RWPE1 (cell line): ENCODE results near the gene PSMD10.

ENCODE experiments used
- CTCF ChIA-PET: fragments of 350-600 bp; sonication (Branson Sonifier 250); formaldehyde crosslinking; extraction: SDS; loops from one replicate; lab custom pipeline; 2021; lab: Yijun Ruan, JAX
- POLR2A ChIA-PET: fragments of 400-600 bp; formaldehyde crosslinking; extraction: SDS; loops from one replicate; lab custom pipeline; 2020; ENCODE audit warnings: antibody characterized with exemption; ENCODE audit not compliant: low non-redundant PET; lab: Yijun Ruan, JAX
- DNase-seq: peaks from one replicate; pipeline ENCODE4 v3.0.0; 2012; ENCODE audit warnings: low spot score
- H3K27ac ChIP-seq: fragments of 450-650 bp; 2 replicates; pipeline ENCODE4 v1.5.1; 2017
- TF ChIP-seq, protein P1 (sequence below): fragments of 450-650 bp; conservative IDR thresholded peaks from 2 replicates; pipeline ENCODE4 v1.5.1; 2017; ENCODE audit warnings: low read depth, mild to moderate bottlenecking

The PSMD10 gene

GRCh38 chrX:108130889-108131288 lies 39.5 kb upstream of the PSMD10 start:
- no peak overlapping the region for H3K27ac ChIP-seq
- no peak for DNase-seq
- ChIA-PET POLR2A (no interaction called here), CTCF (no interaction called here)
- TF ChIP-seq, protein P1, sequence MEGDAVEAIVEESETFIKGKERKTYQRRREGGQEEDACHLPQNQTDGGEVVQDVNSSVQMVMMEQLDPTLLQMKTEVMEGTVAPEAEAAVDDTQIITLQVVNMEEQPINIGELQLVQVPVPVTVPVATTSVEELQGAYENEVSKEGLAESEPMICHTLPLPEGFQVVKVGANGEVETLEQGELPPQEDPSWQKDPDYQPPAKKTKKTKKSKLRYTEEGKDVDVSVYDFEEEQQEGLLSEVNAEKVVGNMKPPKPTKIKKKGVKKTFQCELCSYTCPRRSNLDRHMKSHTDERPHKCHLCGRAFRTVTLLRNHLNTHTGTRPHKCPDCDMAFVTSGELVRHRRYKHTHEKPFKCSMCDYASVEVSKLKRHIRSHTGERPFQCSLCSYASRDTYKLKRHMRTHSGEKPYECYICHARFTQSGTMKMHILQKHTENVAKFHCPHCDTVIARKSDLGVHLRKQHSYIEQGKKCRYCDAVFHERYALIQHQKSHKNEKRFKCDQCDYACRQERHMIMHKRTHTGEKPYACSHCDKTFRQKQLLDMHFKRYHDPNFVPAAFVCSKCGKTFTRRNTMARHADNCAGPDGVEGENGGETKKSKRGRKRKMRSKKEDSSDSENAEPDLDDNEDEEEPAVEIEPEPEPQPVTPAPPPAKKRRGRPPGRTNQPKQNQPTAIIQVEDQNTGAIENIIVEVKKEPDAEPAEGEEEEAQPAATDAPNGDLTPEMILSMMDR = no peak

DNA sequence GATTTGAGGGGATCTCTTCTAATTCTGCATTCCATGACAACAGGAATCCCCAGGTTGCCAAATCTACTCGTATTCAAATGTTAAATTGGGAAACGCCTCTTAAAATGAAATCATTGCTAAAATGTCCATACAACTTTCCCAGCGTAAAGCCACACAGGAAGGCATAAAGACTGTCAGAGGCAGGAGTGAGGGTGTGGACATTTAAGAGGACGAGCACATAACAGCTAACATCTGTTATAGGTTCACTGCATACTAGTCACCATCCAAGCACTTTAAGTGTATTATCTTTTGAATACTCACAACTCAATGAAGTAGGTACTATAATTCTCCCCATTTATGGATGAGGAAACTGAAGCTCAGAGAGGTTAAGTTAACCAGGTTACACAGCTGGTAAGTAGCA lies 35.8 kb upstream of the PSMD10 start:
- ChIA-PET CTCF (no interaction called here), POLR2A (no interaction called here)
- DNase-seq = no peak
- TF ChIP-seq, protein P1 = no peak
- H3K27ac ChIP-seq = no peak overlapping the region

DNA sequence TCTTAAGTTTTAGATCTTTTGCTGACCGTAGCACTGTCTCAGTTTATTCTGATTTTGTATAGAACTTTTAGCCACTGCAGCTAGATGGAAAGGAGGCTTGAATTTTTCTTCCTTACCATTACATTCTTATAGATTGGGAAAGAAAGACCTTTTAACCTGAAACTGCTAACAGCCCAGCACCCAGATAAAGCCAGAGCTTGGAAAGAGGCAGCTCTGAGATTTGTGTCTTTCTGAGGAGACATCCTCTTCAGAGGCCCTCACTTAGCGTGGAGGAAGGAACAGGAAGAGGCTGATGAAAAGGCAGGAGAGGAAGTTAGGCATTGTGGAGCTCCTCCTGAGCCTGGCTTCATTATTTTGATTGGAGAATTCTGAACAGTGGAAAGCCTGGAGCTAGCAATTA lies 35.3 kb upstream of the PSMD10 start:
- CTCF ChIA-PET = no interaction called here
- TF ChIP-seq, protein P1 = no peak
- no peak overlapping the region for H3K27ac ChIP-seq

DNA sequence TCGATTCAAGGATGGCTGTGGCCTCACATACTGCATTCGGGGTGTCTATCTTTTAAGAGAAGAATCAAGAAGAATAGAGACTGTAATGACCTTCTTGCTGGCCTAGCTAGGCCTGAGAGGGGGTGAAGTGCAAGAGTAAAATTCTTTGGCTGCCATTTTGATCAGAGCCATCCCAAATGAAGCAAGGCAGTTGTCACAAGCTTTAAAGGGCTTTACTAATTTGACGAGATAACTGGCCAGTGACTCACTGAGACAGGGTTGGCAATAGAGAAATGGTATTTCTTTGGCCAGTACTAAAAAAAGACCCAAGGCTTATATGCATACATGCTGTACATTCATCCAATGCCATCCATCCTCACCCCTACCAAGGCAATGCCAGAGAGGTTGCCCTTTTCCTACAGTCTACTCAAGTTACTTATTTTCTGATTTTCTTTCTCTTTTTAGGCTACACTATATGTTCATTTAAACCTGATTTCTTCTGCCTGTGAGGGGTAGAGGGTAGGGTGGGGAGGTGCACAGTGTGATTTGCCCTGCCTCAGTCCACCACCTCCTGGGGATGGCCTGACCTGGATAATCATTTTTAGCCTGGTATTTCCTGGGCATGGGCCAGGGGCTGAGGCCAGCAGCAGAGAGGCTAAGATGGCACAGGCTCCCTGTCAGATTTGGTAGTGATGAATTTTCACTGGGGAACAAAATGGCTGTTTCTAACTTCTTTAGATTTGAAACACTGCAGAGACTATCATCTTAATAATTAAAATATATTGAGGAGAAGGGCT lies 32.4 kb upstream of the PSMD10 start:
- TF ChIP-seq, protein P1 = no peak
- ChIA-PET POLR2A (no interaction called here), CTCF (interaction anchor here (0.7 kb wide), 1 partner anchor 16 kb away, joined by 4 read pairs; no protein-coding TSS in a partner anchor)
- H3K27ac ChIP-seq = no peak overlapping the region
- no peak for DNase-seq

More for the DNA sequence above, 35.3 kb upstream of the PSMD10 start:
- POLR2A ChIA-PET = no interaction called here
- no peak for DNase-seq

- TF ChIP-seq, protein P1 = no peak
- ChIA-PET CTCF (no interaction called here), POLR2A (no interaction called here)
- no peak overlapping the region for H3K27ac ChIP-seq
- peak; percentile 16 for DNase-seq
These were observed 31.4 kb upstream of the PSMD10 start for GRCh38 chrX:108122748-108123147.

DNA sequence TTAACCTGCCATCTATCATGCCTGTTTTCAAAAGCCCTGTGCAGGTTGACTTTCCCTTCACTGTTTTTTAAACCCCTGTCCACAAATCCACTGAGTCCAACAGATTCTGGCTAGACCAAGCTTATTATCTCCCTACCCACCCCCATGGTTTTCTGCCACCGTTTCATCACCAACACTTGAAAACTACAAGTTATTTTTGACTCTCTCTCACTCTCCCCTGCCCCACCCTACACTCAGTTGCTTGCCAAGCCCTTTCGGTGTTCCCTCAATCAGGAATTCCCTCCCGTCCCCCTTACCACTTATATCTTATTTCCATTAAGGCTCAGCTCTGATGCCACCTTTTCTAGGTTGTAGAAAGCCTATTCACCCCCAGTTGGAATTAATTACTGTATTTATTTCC lies 29.9 kb upstream of the PSMD10 start:
- ChIA-PET POLR2A (no interaction called here), CTCF (no interaction called here)
- TF ChIP-seq, protein P1 = no peak
- DNase-seq = no peak
- H3K27ac ChIP-seq = no peak overlapping the region
